GM21367 (cell line): ENCODE results near the gene CLPTM1L.

Source experiments
- ATAC-seq: cut with Tn5 transposase; IDR thresholded peaks from one replicate; pipeline ENCODE4 v1.9.1; 2021; ENCODE audit not compliant: unreplicated experiment

The CLPTM1L gene

GRCh38 chr5:1317921-1318565 is 26.9 kb downstream of the CLPTM1L start:
- no peak for ATAC-seq

DNA sequence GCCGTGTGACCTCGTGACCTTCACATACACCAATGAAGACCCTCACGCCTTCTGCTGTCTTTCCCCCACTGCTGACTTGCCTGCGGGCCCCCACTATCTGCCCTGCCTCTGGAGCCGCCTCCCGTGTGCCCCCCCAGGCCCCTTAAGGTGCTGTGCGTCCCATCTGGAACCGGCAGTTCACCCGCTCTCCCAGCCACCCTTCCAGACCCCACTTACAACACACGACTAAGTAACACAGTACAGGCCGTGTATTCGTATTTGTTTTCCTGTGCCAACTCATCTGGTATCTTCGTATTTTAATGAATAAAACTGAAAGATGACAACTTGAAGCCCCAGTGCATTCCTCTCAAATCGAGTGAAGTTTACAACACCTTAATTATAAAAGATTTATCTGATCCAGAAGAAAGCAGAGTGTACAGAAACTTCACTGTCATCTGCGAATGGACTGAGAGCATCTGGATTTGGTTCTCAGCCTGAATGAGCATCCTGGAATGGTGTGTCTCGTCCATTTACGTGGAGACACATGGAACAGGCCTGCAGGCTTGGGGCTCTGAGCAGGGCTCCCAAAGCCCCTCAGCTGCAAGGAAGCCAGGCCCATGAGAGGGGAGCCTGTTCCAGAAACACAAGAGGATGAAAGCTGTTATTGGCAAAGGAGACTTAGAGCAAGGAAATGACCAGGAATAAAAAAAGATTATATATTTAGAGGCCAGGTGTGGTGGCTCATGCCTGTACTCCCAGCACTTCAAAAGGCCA is 28.1 kb downstream of the CLPTM1L start:
- no peak for ATAC-seq

- ATAC-seq: peak; percentile 49
Observed at GRCh38 chr5:1315709-1316587, 29.0 kb downstream of the CLPTM1L start.

- no peak for ATAC-seq
Observed at GRCh38 chr5:1315018-1315708, 29.7 kb downstream of the CLPTM1L start.

DNA sequence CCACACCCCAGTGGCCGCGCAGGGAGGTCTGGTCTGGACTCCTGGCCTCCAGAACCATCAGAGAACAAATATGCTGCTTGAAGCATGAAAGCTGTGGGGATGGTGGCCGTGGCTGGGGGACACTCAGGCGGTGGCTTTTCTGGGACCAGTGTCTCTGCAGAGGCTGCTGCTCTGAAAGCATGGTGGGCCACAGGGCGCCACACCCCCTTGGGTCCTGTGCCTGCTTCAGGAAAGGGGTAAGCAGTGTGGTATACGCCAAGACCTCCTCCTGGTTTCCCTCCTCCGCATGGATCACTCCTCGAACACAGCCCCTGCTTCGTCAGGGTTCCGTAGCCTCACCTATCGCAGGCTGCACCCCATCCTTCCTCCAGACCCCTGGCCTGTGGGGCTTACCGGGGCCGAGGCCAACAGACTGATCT is 30.3 kb downstream of the CLPTM1L start:
- no peak for ATAC-seq

DNA sequence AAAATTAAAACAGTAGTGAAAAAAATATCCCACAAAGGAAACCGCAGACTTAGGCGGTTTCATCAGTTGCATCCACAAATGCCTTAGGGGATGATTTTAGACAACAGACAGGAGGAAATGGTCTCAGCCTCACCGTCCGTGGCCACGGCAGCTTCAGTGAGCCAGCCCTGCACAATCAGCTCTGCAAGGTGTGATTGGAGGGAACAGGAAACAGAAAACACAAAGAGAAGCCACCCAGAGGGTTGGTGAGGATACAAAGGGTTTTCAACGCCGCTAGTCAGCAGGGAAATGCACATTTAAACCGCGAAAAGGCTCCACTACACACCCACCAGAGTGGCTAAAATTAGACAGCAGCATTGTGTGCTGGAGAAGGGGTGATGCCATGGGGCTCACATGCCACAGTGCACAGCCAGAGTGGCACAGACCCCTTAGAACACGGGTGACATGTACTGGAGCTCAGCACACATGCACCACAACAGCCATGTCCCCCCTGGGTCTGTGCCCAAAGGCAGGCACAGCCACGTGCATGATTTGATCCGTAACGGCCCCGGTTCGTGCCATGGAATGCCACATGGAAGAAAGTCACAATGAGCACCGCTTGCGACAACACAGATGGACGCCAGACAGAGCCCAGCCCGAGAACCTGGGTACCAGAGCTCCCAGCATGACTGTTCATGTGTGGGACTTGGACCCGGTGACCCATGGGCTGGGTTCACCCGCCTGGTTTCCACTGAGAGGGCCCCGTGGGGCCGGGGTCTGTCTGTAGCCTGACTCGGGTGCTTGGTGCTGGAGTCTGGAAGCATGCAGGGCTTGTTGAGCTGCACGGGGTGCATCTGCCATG is 31.7 kb downstream of the CLPTM1L start:
- ATAC-seq: peak; percentile 77

- no peak for ATAC-seq
Observed at GRCh38 chr5:1312206-1312605, 32.7 kb downstream of the CLPTM1L start.

DNA sequence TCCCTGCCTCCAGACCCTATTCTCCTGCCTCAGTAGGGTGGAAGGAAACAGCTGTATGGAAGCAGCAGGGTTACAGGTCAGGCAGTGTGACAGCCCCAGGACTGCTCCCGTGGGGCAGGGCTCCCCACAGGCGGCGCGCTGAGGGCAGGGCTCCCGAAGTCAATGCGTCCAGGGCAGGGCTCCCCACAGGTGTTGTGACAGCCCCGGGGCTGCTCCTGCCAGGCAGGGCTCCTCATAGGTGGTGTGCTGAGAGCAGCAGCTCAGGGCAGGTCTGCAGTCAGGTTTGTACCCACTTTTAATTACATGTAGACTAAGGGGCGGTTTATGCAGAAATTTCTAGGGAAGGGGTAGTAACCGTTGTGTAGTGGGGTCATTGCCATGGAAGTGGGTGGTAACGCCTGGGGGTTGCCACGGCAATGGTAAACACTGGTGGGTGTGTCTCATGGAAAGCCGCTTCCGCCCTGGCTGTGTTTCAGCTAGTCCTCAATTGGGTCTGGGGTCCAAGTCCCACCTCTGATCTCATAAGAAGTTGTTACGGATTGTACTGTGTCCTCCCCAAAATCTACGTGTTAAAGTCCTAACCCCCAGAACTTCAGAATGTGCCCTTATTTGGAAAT is 33.4 kb downstream of the CLPTM1L start:
- no peak for ATAC-seq

GRCh38 chr5:1310118-1310517 is 34.8 kb downstream of the CLPTM1L start:
- ATAC-seq: no peak

- ATAC-seq: no peak
Observed at GRCh38 chr5:1304033-1304432, 40.9 kb downstream of the CLPTM1L start.

- ATAC-seq: no peak
Observed at GRCh38 chr5:1302258-1302657, 42.6 kb downstream of the CLPTM1L start.

GRCh38 chr5:1300581-1301083 is 44.3 kb downstream of the CLPTM1L start:
- ATAC-seq: no peak

DNA sequence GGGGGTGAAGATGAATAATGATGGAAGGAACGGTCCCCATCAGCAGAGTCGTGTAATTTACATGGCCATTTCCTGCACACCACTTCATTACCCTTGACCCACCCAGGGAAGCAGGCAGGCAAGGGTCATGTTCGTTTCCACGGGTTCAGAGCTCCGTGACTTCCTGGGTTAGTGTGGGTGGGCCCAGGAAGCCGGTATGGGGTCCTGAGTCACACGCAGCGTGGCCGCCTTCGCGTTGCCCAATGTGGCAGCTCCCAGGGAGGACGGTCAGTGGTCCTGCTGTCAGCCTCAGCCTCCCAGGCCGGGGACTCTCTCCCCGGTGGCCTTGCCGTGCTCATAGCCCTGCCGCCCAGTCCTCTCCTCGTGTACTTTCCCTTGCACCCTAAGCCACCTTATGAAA is 44.9 kb downstream of the CLPTM1L start:
- ATAC-seq: no peak

DNA sequence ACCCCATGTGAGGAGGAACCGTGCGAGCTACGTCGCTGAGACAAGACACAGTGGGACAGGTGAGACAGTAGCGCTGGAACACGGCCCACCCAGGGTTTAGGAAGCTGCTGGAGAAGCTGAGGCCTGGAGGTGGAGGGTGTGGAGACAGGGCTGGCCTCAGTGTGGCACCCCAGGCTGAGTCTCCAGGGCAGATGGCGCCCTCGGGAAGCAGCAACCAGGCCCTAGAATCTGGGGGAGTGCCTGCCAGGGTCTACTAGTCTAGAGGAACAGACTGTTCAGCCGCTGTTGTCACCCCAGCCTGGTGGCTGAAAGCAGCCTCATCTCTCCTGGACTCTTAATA is 45.4 kb downstream of the CLPTM1L start:
- ATAC-seq: no peak

DNA sequence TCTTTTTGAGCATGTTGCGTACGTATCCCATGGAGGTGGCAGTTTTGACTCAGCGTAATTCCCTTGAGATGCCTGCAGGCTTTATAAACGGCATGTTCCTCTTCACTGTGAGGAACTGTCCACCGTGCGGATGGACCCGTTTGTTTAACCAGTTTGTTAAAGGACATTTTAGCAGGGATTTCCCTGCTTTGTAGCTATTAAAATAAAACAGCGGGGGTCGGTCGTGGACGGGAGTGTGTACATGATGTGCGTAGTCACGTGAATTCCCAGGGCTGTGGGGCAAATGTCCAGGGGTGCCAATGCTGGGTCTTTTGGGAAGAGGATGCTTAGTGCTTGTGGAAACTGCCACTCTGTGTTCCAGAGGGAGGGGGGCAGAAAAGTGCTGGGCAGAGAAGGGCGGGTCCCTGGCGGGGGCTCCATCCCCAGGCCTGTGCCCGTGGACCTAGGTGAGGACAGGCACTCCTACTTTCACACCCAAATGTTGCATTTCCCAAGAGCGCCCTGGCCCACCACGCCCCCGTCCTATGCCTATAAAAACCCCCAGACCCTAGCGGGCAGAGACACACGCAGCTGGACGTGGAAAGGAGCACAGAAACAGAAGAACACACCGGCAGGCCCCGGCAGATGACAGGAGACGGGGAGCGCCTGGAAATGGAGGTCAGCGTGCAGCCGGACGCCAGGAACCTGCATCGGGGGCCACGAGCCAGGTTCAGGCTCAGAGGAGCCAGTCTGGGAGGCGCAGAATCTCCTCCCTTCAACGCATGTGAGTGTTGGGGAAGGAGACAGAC is 46.0 kb downstream of the CLPTM1L start:
- ATAC-seq: no peak

DNA sequence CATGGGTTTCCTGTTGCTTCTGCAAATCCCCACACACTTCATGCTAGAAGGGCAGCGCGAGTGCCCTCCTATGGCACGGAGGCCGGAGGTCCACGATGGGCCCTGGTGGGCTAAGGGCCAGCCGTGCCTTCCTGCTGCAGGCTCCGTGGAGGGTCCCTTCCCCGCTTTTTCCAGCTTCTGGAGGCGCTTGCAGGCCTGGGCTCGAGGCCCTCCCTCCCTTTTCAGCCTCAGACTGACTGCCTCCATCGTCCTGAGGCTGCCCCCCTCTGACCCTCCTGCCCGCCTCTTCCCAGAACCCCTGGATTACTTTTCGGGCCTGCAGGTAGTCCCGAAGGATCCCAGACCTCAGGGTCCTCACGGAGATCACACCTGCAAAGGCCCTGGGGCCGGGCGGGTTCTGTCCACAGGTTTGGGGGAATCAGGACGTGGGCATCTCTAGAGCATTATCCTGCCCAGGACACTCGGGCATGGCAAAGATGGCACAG is 46.8 kb downstream of the CLPTM1L start:
- ATAC-seq: no peak

- no peak for ATAC-seq
Observed at GRCh38 chr5:1297243-1297642, 47.7 kb downstream of the CLPTM1L start.

- ATAC-seq: no peak
Observed at GRCh38 chr5:1295650-1296037, 49.3 kb downstream of the CLPTM1L start.
